Neuronal stem cell (in vitro differentiated cells): ENCODE results near the gene NAALADL2.

Source experiments
- DNase-seq: peaks from one replicate; pipeline ENCODE4 v3.0.0-alpha.2; 2013; ENCODE audit warnings: low spot score
- H2AFZ ChIP-seq: one replicate; pipeline ENCODE4 v1.6.1; 2013; ENCODE audit warnings: mild to moderate bottlenecking, low read length, inconsistent platforms
- H2AK5ac ChIP-seq: 2 replicates; pipeline ENCODE4 v1.6.1; 2013; ENCODE audit warnings: low read depth, mild to moderate bottlenecking, inconsistent platforms, low read length, moderate library complexity, mixed read lengths
- H2BK120ac ChIP-seq: 2 replicates; pipeline ENCODE4 v1.6.1; 2013; ENCODE audit warnings: low read depth, mild to moderate bottlenecking, inconsistent platforms, low read length, moderate library complexity, mixed read lengths
- H2BK12ac ChIP-seq: one replicate; pipeline ENCODE4 v1.6.1; 2013; ENCODE audit warnings: low read length, inconsistent platforms
- H2BK15ac ChIP-seq: 2 replicates; pipeline ENCODE4 v1.6.1; 2013; ENCODE audit warnings: mild to moderate bottlenecking, low read length, inconsistent platforms, mixed read lengths
- H2BK5ac ChIP-seq: one replicate; pipeline ENCODE4 v1.6.1; 2013; ENCODE audit warnings: inconsistent platforms, mild to moderate bottlenecking, low read length, moderate library complexity
- H3K14ac ChIP-seq: one replicate; pipeline ENCODE4 v1.6.1; 2013; ENCODE audit warnings: low read length, inconsistent platforms
- H3K18ac ChIP-seq: 2 replicates; pipeline ENCODE4 v1.6.1; 2013; ENCODE audit warnings: low read length, inconsistent platforms
- H3K23ac ChIP-seq: 2 replicates; pipeline ENCODE4 v1.6.1; 2013; ENCODE audit warnings: low read depth, mild to moderate bottlenecking, mixed read lengths, low read length, inconsistent platforms; ENCODE audit not compliant: poor library complexity
- H3K27ac ChIP-seq: replicated peaks from 3 replicates; pipeline ENCODE4 v1.5.1; 2013; ENCODE audit warnings: low read length, inconsistent platforms
- H3K27me3 ChIP-seq, 3 experiments: 2 replicates each; pipeline ENCODE4 v1.6.1; 2013; ENCODE audit warnings: low read length in 3 of 3, mild to moderate bottlenecking in 2 of 3, inconsistent platforms in 1 of 3, low read depth in 1 of 3, mixed read lengths in 1 of 3, moderate library complexity in 1 of 3; ENCODE audit not compliant: control insufficient read depth in 3 of 3, insufficient read depth in 3 of 3
- H3K36me3 ChIP-seq, 2 donors: replicated peaks in 1 of 2; 2 replicates each; pipeline ENCODE4 v1.6.1; 2013; ENCODE audit warnings: low read length in 2 of 2; ENCODE audit not compliant: control insufficient read depth in 2 of 2, insufficient read depth in 2 of 2
- H3K4ac ChIP-seq: 2 replicates; pipeline ENCODE4 v1.6.1; 2013; ENCODE audit warnings: inconsistent platforms, mild to moderate bottlenecking, low read length, moderate library complexity
- H3K4me1 ChIP-seq, 2 donors: 1 replicate in 1 of 2; 2 replicates in 1 of 2; pipeline ENCODE4 v1.6.1; 2013; ENCODE audit warnings: low read length in 2 of 2, low read depth in 1 of 2; ENCODE audit not compliant: control insufficient read depth in 2 of 2, insufficient read depth in 1 of 2
- H3K4me2 ChIP-seq: one replicate; pipeline ENCODE4 v1.6.1; 2013; ENCODE audit warnings: mild to moderate bottlenecking, low read length, inconsistent platforms; ENCODE audit not compliant: insufficient read depth, poor library complexity, severe bottlenecking
- H3K4me3 ChIP-seq, 2 donors: 2 replicates each; pipeline ENCODE4 v1.5.1; 2013; ENCODE audit warnings: low read length in 2 of 2, mild to moderate bottlenecking in 2 of 2, inconsistent platforms in 1 of 2, moderate library complexity in 1 of 2
- H3K79me1 ChIP-seq: one replicate; pipeline ENCODE4 v1.6.1; 2013; ENCODE audit warnings: low read depth, mild to moderate bottlenecking, inconsistent platforms, low read length, moderate library complexity
- H3K9ac ChIP-seq: one replicate; pipeline ENCODE4 v1.6.1; 2013; ENCODE audit warnings: mild to moderate bottlenecking, low read depth, low read length, inconsistent platforms; ENCODE audit not compliant: poor library complexity
- H3K9me3 ChIP-seq, 2 donors: replicated peaks in 1 of 2; 2 replicates each; pipeline versions ENCODE3 to v1.6.1; 2013; ENCODE audit warnings: low read length in 2 of 2, mild to moderate bottlenecking in 2 of 2, inconsistent platforms in 1 of 2, low read depth in 1 of 2, mixed read lengths in 1 of 2, moderate library complexity in 1 of 2; ENCODE audit not compliant: control insufficient read depth in 2 of 2, insufficient read depth in 1 of 2
- H4K8ac ChIP-seq: one replicate; pipeline ENCODE4 v1.6.1; 2013; ENCODE audit warnings: low read depth, mild to moderate bottlenecking, inconsistent platforms, low read length, moderate library complexity
- H4K91ac ChIP-seq: one replicate; pipeline ENCODE4 v1.6.1; 2013; ENCODE audit warnings: low read length, low read depth, mild to moderate bottlenecking, inconsistent platforms; ENCODE audit not compliant: poor library complexity
- WGBS, 2 donors: extraction: QIAGEN DNeasy Blood & Tissue Kit; methylation state at CpG; one replicate each; pipeline ENCODE4 v1.1.7; 2013; ENCODE audit warnings: missing lambda C conversion rate in 2 of 2, mixed read lengths in 1 of 2; ENCODE audit not compliant: insufficient read length in 2 of 2, insufficient replicate concordance in 1 of 2; ENCODE audit errors: extremely low coverage in 2 of 2; 5-methylcytosine and 5-hydroxymethylcytosine counted together

The NAALADL2 gene

GRCh38 chr3:175605851-175606250, 746.7 kb downstream of the NAALADL2 start:
- Histone ChIP-seq H2BK12ac (no peak overlapping the region), H3K36me3 (no peaks in the 10 kb centered on the region), H3K4ac (no peak overlapping the region), H3K79me1 (no peaks in the 10 kb centered on the region), H3K9me3 (no peaks in the 10 kb centered on the region), H3K4me3 (no peak overlapping the region), H3K4me2 (no peak overlapping the region), H3K14ac (no peak overlapping the region), H3K27ac (no peak overlapping the region), H3K4me1 (peaks cover 3 to 34% of the 10 kb centered on the region in 2 donors), H2BK120ac (no peak overlapping the region), H2BK5ac (no peak overlapping the region), H2BK15ac (no peak overlapping the region), H4K91ac (no peak overlapping the region), H3K18ac (no peak overlapping the region), H3K23ac (no peak overlapping the region), H3K27me3 (no peaks in the 10 kb centered on the region), H2AFZ (peak overlapping the region; percentile 15), H2AK5ac (no peak overlapping the region), H4K8ac (no peak overlapping the region), H3K9ac (no peak overlapping the region)
- no CpG with 5 or more reads among the region's 2 CpGs for WGBS, 2 donors
- DNase-seq = peak; percentile 33

- H3K4me3 ChIP-seq = no peak overlapping the region
- WGBS, 2 donors = no CpG with 5 or more reads among the region's 1 CpG
- H3K9me3 ChIP-seq = no peaks in the 10 kb centered on the region
- no peaks in the 10 kb centered on the region for H3K79me1 ChIP-seq
- H3K36me3 ChIP-seq = no peaks in the 10 kb centered on the region
- H4K91ac ChIP-seq = no peak overlapping the region
- no peak overlapping the region for H3K27ac ChIP-seq
- H3K4ac ChIP-seq = no peak overlapping the region
- no peak overlapping the region for H2BK5ac ChIP-seq
- no peak overlapping the region for H3K4me2 ChIP-seq
- no peak overlapping the region for H2BK120ac ChIP-seq
- H2BK15ac ChIP-seq = no peak overlapping the region
- no peak overlapping the region for H3K23ac ChIP-seq
- DNase-seq = no peak
- peaks cover 3 to 34% of the 10 kb centered on the region in 2 donors for H3K4me1 ChIP-seq
- H2BK12ac ChIP-seq = no peak overlapping the region
- H3K14ac ChIP-seq = no peak overlapping the region
- no peak overlapping the region for H2AFZ ChIP-seq
- H3K27me3 ChIP-seq = no peaks in the 10 kb centered on the region
- H3K18ac ChIP-seq = no peak overlapping the region
- no peak overlapping the region for H4K8ac ChIP-seq
- H2AK5ac ChIP-seq = no peak overlapping the region
- H3K9ac ChIP-seq = no peak overlapping the region
Measured at GRCh38 chr3:175606650-175607318, 747.6 kb downstream of the NAALADL2 start.

- Histone ChIP-seq H3K27me3 (no peaks in the 10 kb centered on the region), H2AFZ (no peak overlapping the region), H3K4me1 (peaks cover 3 to 45% of the 10 kb centered on the region in 2 donors), H4K91ac (no peak overlapping the region), H3K4me3 (no peak overlapping the region), H3K36me3 (no peaks in the 10 kb centered on the region), H3K27ac (no peak overlapping the region), H2BK12ac (no peak overlapping the region), H2BK15ac (no peak overlapping the region), H3K23ac (no peak overlapping the region), H2AK5ac (no peak overlapping the region), H3K9ac (no peak overlapping the region), H3K79me1 (no peaks in the 10 kb centered on the region), H2BK5ac (no peak overlapping the region), H2BK120ac (no peak overlapping the region), H4K8ac (no peak overlapping the region), H3K4ac (no peak overlapping the region), H3K4me2 (no peak overlapping the region), H3K9me3 (no peaks in the 10 kb centered on the region), H3K14ac (no peak overlapping the region), H3K18ac (no peak overlapping the region)
- DNase-seq = no peak
- no CpG with 5 or more reads among the region's 5 CpGs for WGBS, 2 donors
Measured at GRCh38 chr3:175608356-175608755, 749.2 kb downstream of the NAALADL2 start.

- H3K4me2 ChIP-seq = no peak overlapping the region
- H4K91ac ChIP-seq = no peak overlapping the region
- DNase-seq = no peak
- H3K36me3 ChIP-seq = no peaks in the 10 kb centered on the region
- H3K18ac ChIP-seq = no peak overlapping the region
- no peak overlapping the region for H3K9ac ChIP-seq
- no peak overlapping the region for H2BK120ac ChIP-seq
- H2AFZ ChIP-seq = no peak overlapping the region
- no peaks in the 10 kb centered on the region for H3K27me3 ChIP-seq
- WGBS, 2 donors = no CpG with 5 or more reads among the region's 2 CpGs
- H3K27ac ChIP-seq = no peak overlapping the region
- no peaks in the 10 kb centered on the region for H3K79me1 ChIP-seq
- H3K14ac ChIP-seq = no peak overlapping the region
- no peak overlapping the region for H2AK5ac ChIP-seq
- H2BK15ac ChIP-seq = no peak overlapping the region
- H3K4ac ChIP-seq = no peak overlapping the region
- H3K9me3 ChIP-seq = no peaks in the 10 kb centered on the region
- no peak overlapping the region for H3K23ac ChIP-seq
- H2BK5ac ChIP-seq = no peak overlapping the region
- H4K8ac ChIP-seq = no peak overlapping the region
- H3K4me1 ChIP-seq = peaks cover 3 to 45% of the 10 kb centered on the region in 2 donors
- no peak overlapping the region for H3K4me3 ChIP-seq
- no peak overlapping the region for H2BK12ac ChIP-seq
Measured at GRCh38 chr3:175608911-175609310, 749.8 kb downstream of the NAALADL2 start.
